Measurements from ENCODE around the gene TXNDC5.

- TF ChIP-seq EZH2 (IDR thresholded peaks at IDR 0.05; ENCODE audit: insufficient read depth, poor library complexity, severe bottlenecking) = no peak
- no peak for TF ChIP-seq EZH2phosphoT487 (IDR thresholded peaks at IDR 0.05; ENCODE audit: insufficient read depth, low read depth)
Measured at GRCh38 chr6:7891078-7891872, 19.3 kb downstream of the TXNDC5 start.

Measured in GM23248 (cell line).